DOHH2 (cell line): ENCODE results near the gene DMD.
A peak's percentile ranks its signal among the peaks of the same experiment; 100 is the strongest.

ENCODE experiments used
- H3F3A ChIP-seq: fragments of 200-600 bp; sonication (generic), shearing (Covaris generic); 2 replicates; pipeline ENCODE4 v1.6.0; 2016; ENCODE audit warnings: antibody characterized with exemption, mild to moderate bottlenecking; ENCODE audit not compliant: control insufficient read depth, insufficient read depth
- H3K27ac ChIP-seq: fragments of 200-600 bp; sonication (generic); 2 replicates; pipeline ENCODE4 v1.5.1; 2014; ENCODE audit warnings: low read depth, mild to moderate bottlenecking, low read length, moderate library complexity
- H3K27me3 ChIP-seq: fragments of 200-600 bp; sonication (generic); 2 replicates; pipeline ENCODE4 v1.6.1; 2014; ENCODE audit warnings: mild to moderate bottlenecking, low read length, mixed read lengths; ENCODE audit not compliant: control insufficient read depth
- H3K36me3 ChIP-seq: fragments of 200-600 bp; sonication (generic); 2 replicates; pipeline ENCODE4 v1.6.1; 2014; ENCODE audit warnings: mild to moderate bottlenecking, low read length, moderate library complexity, mixed read lengths; ENCODE audit not compliant: control insufficient read depth
- H3K4me1 ChIP-seq: fragments of 200-600 bp; sonication (generic); 2 replicates; pipeline ENCODE4 v1.6.1; 2014; ENCODE audit warnings: mild to moderate bottlenecking, low read length, mixed read lengths; ENCODE audit not compliant: control insufficient read depth
- H3K4me2 ChIP-seq: fragments of 200-600 bp; sonication (generic); 2 replicates; pipeline ENCODE4 v1.6.0; 2014; ENCODE audit warnings: mild to moderate bottlenecking, low read length, moderate library complexity
- H3K4me3 ChIP-seq: fragments of 200-600 bp; sonication (generic); 2 replicates; pipeline ENCODE4 v1.5.1; 2014; ENCODE audit warnings: mild to moderate bottlenecking, low read length, mixed read lengths
- H3K79me2 ChIP-seq: fragments of 200-600 bp; sonication (generic); 2 replicates; pipeline ENCODE4 v1.6.1; 2014; ENCODE audit warnings: mild to moderate bottlenecking, low read length, mixed read lengths; ENCODE audit not compliant: control insufficient read depth
- H3K9me2 ChIP-seq: fragments of 200-600 bp; sonication (generic); replicated peaks from 2 replicates; pipeline ENCODE4 v1.6.1; 2014; ENCODE audit warnings: mild to moderate bottlenecking, low read length, mixed read lengths; ENCODE audit not compliant: control insufficient read depth
- H3K9me3 ChIP-seq: fragments of 200-600 bp; sonication (generic); 2 replicates; pipeline ENCODE4 v1.6.1; 2014; ENCODE audit warnings: antibody characterized with exemption, low read length, mixed read lengths; ENCODE audit not compliant: control insufficient read depth, insufficient read depth
- H4K20me1 ChIP-seq: fragments of 200-600 bp; sonication (generic); 2 replicates; pipeline ENCODE4 v1.6.0; 2014; ENCODE audit warnings: low read depth, mild to moderate bottlenecking, antibody characterized with exemption, low read length, moderate library complexity; ENCODE audit not compliant: control insufficient read depth, insufficient read depth
- EZH2phosphoT487 ChIP-seq: fragments of 200-600 bp; sonication (generic); IDR thresholded peaks from 2 replicates; pipeline ENCODE4 v1.6.1; 2017; ENCODE audit warnings: borderline replicate concordance, mild to moderate bottlenecking, antibody characterized with exemption, low read length, moderate library complexity, mixed read lengths
- TF ChIP-seq, protein P1 (sequence below): fragments of 200-600 bp; sonication (generic); IDR thresholded peaks from one replicate; pipeline ENCODE4 v1.5.1; 2014; ENCODE audit warnings: antibody characterized with exemption, mild to moderate bottlenecking, low read depth, low read length; ENCODE audit not compliant: poor library complexity, severe bottlenecking

DMD gene

DNA sequence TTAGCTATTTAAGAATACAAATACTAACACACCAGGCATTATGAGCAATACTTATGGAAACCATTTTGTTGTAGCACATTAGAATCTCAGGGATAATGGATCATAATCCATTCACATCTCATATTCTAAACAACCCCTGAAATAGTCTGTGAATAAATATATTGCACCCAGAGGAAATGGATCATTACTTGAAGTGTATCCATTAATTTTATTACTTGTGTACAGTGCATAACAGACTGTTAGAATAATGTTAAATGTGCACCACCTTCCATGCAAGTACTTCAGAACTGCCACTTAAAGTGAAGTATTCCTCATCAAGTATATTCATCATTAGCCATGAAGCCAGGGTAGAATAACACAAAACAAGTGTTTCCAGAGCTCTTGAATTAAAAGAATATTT is 715.5 kb downstream of the DMD start:
- Histone ChIP-seq H3K4me2 (no peak overlapping the region), H3K4me3 (no peak overlapping the region), H3K79me2 (no peaks in the 10 kb centered on the region), H4K20me1 (no peaks in the 10 kb centered on the region), H3K9me3 (no peaks in the 10 kb centered on the region), H3K36me3 (no peaks in the 10 kb centered on the region), H3K9me2 (no peaks in the 10 kb centered on the region), H3K27ac (no peak overlapping the region), H3K27me3 (no peaks in the 10 kb centered on the region), H3F3A (no peaks in the 10 kb centered on the region), H3K4me1 (no peaks in the 10 kb centered on the region)
- TF ChIP-seq EZH2phosphoT487 = no peak
- TF ChIP-seq, protein P1, sequence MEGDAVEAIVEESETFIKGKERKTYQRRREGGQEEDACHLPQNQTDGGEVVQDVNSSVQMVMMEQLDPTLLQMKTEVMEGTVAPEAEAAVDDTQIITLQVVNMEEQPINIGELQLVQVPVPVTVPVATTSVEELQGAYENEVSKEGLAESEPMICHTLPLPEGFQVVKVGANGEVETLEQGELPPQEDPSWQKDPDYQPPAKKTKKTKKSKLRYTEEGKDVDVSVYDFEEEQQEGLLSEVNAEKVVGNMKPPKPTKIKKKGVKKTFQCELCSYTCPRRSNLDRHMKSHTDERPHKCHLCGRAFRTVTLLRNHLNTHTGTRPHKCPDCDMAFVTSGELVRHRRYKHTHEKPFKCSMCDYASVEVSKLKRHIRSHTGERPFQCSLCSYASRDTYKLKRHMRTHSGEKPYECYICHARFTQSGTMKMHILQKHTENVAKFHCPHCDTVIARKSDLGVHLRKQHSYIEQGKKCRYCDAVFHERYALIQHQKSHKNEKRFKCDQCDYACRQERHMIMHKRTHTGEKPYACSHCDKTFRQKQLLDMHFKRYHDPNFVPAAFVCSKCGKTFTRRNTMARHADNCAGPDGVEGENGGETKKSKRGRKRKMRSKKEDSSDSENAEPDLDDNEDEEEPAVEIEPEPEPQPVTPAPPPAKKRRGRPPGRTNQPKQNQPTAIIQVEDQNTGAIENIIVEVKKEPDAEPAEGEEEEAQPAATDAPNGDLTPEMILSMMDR = no peak

DNA sequence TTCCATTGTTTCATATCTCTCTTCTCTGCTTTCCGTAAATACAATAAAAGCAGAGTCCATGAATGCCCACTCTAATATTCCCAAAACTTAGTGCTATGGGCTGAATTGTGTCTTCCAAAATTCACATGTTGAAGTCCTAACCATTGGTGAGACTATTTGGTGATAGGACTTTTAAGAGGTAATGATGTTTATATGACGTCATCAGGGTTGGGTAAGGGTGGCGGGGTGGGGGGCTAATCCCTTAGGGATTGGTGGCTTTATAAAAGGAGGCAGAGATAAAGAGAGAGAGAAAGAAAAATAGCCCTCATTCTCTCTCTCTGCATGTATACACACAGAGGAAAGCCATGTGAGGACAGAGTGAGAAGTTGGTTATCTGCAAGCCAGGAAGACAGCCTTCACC is 722.2 kb downstream of the DMD start:
- Histone ChIP-seq H4K20me1 (no peaks in the 10 kb centered on the region), H3K79me2 (no peaks in the 10 kb centered on the region), H3K4me2 (no peak overlapping the region), H3F3A (no peaks in the 10 kb centered on the region), H3K27ac (no peak overlapping the region), H3K9me3 (no peaks in the 10 kb centered on the region), H3K9me2 (no peaks in the 10 kb centered on the region), H3K4me3 (no peak overlapping the region), H3K4me1 (no peaks in the 10 kb centered on the region; the same call in 1 of the 2 replicates), H3K27me3 (no peaks in the 10 kb centered on the region), H3K36me3 (no peaks in the 10 kb centered on the region)
- TF ChIP-seq, protein P1 = no peak

DNA sequence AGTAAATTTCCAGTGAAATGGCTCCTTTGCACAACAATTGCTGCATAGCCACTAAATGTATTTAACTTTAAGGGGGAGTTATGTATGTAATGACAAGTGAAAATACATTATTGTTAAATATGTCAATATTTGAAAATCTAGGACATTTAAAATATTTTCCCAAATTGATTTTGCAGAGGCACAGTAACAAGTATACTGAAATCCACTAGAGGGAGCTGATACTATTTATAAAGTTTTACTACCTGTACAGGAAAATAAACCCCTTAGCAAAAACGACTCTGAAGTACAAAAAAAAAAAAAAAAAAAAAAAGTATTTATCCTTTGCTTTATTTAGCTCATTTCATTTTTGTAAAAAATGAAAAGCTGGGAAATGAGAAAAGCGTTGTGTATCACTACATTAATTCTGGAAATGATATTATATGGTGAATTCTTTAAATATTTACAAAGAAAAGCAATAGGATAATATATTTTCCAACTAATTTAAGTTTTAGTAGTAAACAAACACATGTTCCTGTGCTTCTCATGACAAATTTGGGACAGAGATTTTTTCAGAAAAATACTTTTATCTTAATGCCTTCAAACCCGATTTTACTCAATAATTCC is 727.7 kb downstream of the DMD start:
- no peak overlapping the region for H3K4me2 ChIP-seq
- no peak for TF ChIP-seq EZH2phosphoT487
- TF ChIP-seq, protein P1 = peak; percentile 16
- H3K9me3 ChIP-seq = no peaks in the 10 kb centered on the region

DNA sequence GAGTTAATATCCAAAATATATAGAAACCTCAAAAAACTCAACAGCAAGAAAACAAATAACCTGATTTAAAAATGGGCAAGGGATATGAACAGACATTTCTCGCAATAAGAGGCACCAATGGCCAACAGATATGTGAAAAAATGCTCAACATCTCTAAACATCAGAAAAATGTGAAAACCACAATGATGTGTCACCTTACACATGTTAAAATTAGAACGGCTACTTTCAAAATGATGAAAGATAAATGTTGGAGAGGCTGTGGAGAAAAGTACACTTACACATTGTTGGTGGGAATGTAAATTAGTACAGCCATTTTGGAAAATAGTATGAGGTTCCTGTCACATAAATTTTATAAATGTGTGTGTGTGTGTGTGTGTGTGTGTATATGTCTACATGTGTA is 731.3 kb downstream of the DMD start:
- no peaks in the 10 kb centered on the region for H4K20me1 ChIP-seq
- no peak overlapping the region for H3K27ac ChIP-seq
- no peaks in the 10 kb centered on the region for H3F3A ChIP-seq
- no peaks in the 10 kb centered on the region; the same call in 1 of the 2 replicates for H3K4me1 ChIP-seq
- H3K9me2 ChIP-seq = no peaks in the 10 kb centered on the region
- no peak overlapping the region for H3K4me3 ChIP-seq
- no peaks in the 10 kb centered on the region for H3K36me3 ChIP-seq
- H3K9me3 ChIP-seq = no peaks in the 10 kb centered on the region
- H3K27me3 ChIP-seq = no peaks in the 10 kb centered on the region
- H3K79me2 ChIP-seq = no peaks in the 10 kb centered on the region
- TF ChIP-seq, protein P1 = no peak
- no peak for TF ChIP-seq EZH2phosphoT487
- no peak overlapping the region for H3K4me2 ChIP-seq

More for the DNA sequence above, 727.7 kb downstream of the DMD start:
- Histone ChIP-seq H3K4me3 (no peak overlapping the region), H3K9me2 (no peaks in the 10 kb centered on the region), H3K4me1 (no peaks in the 10 kb centered on the region; the same call in 1 of the 2 replicates), H3F3A (no peaks in the 10 kb centered on the region), H3K27me3 (no peaks in the 10 kb centered on the region), H3K27ac (no peak overlapping the region), H3K79me2 (no peaks in the 10 kb centered on the region), H3K36me3 (no peaks in the 10 kb centered on the region), H4K20me1 (no peaks in the 10 kb centered on the region)
